SH-SY5Y (cell line): ENCODE results near the gene TMEM109.

Experiments
- GATA2 ChIP-seq: IDR thresholded peaks from 2 replicates; pipeline ENCODE4 v1.6.1; 2011; ENCODE audit warnings: mild to moderate bottlenecking, low read depth, low read length
- GATA3 ChIP-seq: IDR thresholded peaks from 2 replicates; pipeline ENCODE4 v1.6.1; 2011; ENCODE audit warnings: low read depth, mild to moderate bottlenecking, low read length, moderate library complexity

DNA sequence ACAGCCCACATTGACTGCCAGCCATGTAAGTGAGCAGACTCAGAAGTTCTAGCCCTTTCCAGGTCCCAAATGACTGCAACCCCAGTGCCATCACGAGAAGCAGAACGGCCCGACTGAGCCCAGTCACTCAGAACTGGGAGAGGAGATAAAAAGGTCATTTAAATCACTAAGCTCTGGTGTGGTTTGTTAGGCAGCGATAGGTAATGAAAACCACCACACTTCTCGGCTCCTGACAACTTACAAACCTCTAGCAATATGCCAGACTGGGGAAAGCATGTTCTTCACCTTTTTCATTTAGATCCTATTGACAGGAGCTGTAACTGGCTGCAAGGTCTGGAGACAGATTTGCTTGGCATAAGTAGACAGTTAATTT, 31.3 kb downstream of the TMEM109 start:
- TF ChIP-seq GATA2 (no peak), GATA3 (no peak)
